GM21528 (cell line): ENCODE results near the gene USP43.
"Not testable (repeated sequence)": the region's sequence is repeated elsewhere in the genome, so short reads cannot be mapped to it uniquely, and the experiment has no call there.

Source experiments
- ATAC-seq: cut with Tn5 transposase; IDR thresholded peaks from one replicate; pipeline ENCODE4 v1.9.1; 2021; ENCODE audit warnings: mild to moderate bottlenecking, moderate library complexity; ENCODE audit not compliant: unreplicated experiment, low FRiP score

Gene USP43, protein sequence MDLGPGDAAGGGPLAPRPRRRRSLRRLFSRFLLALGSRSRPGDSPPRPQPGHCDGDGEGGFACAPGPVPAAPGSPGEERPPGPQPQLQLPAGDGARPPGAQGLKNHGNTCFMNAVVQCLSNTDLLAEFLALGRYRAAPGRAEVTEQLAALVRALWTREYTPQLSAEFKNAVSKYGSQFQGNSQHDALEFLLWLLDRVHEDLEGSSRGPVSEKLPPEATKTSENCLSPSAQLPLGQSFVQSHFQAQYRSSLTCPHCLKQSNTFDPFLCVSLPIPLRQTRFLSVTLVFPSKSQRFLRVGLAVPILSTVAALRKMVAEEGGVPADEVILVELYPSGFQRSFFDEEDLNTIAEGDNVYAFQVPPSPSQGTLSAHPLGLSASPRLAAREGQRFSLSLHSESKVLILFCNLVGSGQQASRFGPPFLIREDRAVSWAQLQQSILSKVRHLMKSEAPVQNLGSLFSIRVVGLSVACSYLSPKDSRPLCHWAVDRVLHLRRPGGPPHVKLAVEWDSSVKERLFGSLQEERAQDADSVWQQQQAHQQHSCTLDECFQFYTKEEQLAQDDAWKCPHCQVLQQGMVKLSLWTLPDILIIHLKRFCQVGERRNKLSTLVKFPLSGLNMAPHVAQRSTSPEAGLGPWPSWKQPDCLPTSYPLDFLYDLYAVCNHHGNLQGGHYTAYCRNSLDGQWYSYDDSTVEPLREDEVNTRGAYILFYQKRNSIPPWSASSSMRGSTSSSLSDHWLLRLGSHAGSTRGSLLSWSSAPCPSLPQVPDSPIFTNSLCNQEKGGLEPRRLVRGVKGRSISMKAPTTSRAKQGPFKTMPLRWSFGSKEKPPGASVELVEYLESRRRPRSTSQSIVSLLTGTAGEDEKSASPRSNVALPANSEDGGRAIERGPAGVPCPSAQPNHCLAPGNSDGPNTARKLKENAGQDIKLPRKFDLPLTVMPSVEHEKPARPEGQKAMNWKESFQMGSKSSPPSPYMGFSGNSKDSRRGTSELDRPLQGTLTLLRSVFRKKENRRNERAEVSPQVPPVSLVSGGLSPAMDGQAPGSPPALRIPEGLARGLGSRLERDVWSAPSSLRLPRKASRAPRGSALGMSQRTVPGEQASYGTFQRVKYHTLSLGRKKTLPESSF

DNA sequence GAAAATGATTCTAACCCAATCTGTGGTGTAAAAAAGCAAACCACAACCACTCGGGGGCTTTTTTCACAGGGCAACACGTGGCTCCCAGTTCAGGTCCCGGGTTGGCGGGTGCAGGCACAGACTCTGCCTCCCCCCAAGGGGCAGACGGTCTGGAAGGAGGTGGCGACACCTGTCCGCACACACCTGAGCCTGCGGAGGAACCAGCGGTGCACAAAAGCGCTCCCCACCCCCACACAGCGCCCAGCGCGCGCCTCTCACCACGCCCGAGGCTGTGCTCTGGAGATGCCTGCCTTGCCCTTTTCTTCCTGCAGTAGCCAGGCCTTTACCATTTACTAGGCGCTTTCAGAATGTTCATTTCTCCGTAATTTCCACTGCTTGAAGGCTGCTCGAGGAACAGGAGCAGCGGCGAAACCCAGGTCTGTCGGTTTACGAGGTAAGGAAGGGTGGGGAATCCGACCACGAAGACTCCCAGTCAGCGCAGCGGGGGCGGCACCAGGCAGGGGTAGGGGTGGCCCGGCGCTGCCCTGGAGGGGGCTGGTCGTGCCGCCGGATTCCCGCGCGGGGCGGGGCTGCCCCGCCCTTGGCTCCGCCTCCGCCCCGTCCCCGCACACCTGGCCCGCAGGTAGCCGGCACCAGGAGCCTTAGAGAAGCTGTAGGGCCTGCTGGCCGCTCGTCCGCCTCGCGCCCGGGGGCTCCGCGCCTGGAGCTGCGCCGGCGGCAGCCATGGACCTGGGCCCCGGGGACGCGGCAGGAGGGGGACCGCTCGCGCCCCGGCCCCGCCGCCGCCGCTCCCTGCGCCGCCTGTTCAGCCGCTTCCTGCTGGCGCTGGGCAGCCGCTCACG lies at the start of gene USP43:
TSS of gene USP43 (plus strand) at position 608 of the 842 bp plus-strand sequence. CDS start at position 724, 116 bp downstream.
- no peak for ATAC-seq

DNA sequence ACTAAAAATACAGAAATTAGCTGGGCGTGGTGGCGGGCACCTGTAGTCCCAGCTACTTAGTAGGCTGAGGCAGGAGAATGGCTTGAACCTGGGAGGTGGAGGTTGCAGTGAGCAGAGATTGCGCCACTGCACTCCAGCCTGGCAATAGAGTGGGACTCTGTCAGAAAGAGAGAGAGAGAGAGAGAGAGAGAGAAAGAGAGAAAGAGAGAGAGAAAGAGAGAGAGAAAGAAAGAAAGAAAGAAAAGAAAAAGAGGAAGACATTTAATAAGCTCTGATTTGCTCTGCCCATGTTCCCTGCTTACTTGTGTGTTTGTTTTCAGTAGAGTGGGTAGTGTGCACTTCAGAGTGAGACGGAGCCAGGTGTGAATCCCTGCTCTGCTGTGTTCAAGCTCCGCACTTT lies 47.7 kb upstream of the USP43 start:
- not testable (repeated sequence) for ATAC-seq

DNA sequence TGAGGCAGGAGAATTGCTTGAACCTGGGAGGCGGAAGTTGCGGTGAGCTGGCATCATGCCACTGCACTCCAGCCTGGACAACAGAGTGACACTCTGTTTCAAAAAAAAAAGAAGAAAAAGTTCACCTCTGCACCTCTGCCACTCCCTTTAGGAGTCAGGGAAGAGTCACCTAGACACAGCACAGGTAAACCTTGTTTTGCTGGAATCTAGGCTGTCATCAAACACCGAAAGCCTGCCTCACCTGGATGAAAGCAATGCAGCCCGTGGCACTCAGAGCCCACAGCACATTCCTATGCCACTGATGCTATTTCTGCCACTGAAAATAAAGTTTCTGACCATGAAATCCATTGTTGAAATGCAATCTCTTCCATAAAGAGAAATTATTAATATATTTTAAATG lies 46.7 kb upstream of the USP43 start:
- ATAC-seq, result no peak

DNA sequence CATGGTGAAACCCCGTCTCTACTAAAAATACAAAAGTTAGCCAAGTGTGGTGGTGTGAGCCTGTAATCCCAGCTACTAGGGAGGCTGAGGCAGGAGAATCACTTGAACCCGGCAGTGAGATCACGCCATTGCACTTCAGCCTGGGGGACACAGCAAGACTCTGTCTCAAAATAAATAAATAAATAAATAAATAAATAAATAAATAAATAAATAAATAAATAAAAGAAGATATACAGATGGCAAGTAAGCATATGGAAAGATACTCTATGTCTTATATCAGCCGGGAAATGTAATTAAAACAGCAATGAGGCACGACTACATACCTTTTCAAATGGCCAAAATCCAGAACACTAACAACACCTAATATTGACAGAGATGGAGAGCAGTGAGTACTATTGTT lies 40.7 kb upstream of the USP43 start:
- not testable (repeated sequence) for ATAC-seq

GRCh38 chr17:9606453-9606852 lies 38.9 kb upstream of the USP43 start:
- ATAC-seq, result no peak

GRCh38 chr17:9607058-9607457 lies 38.3 kb upstream of the USP43 start:
- ATAC-seq, result not testable (repeated sequence)

GRCh38 chr17:9611557-9611956 lies 33.8 kb upstream of the USP43 start:
- ATAC-seq, result no peak

- no peak for ATAC-seq
Observed at GRCh38 chr17:9612006-9612405, 33.3 kb upstream of the USP43 start.

GRCh38 chr17:9615486-9615885 lies 29.8 kb upstream of the USP43 start:
- ATAC-seq, result no peak

DNA sequence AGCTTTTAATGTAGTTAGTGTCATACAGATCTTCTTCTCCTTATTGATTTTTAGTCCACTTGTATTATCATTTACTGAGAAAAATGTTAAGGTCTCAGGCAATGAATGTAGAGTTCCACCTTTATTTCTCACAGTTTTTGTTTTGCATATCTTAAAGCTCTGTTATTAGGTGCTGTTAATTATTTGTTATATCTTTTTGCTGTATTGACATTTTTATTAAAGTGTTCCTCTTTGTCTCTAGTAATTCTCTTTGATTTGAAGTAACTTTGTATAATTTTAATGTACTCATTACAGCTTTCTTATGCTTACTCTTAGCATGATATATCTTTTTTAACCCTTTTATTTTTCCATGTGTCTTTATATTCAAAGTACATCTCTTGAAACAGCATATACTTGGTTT lies 22.4 kb upstream of the USP43 start:
- ATAC-seq, result no peak

GRCh38 chr17:9628509-9628908 lies 16.8 kb upstream of the USP43 start:
- no peak for ATAC-seq

DNA sequence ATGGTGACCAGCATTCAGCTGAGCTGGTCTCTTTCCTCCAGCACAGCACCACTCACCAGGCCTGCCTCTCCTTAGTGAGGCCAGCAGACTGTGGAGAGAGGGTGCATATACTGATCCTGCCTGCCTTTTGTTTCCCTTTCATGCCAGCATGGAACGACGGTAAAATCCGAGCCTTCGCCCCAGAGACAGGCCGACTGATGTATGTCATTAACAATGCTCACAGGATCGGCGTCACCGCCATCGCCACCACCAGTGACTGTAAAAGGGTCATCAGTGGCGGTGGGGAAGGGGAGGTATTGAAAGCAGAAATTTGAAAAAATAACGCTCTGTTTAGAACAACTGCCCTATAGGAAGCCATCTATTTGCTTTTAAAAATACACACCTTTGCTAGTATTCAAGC lies 12.6 kb upstream of the USP43 start:
- ATAC-seq, result no peak

DNA sequence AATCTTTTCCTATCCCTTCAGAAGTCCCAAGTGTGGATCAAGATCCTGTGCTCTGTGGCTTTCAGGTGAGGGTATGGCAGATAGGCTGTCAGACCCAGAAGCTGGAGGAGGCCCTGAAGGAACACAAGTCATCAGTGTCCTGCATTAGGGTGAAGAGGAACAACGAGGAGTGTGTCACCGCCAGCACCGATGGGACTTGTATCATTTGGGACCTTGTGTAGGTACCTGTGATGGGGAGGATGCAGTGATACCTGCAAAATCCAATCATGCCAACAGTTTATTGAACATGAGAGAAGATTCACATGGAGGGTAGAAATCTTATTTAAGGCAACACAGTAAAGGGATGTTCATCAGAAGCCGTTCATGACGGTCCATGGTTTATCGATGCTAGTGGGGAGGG lies 10.0 kb upstream of the USP43 start:
- no peak for ATAC-seq

GRCh38 chr17:9636501-9636900 lies 8.8 kb upstream of the USP43 start:
- ATAC-seq, result no peak

GRCh38 chr17:9640388-9640787 lies 4.9 kb upstream of the USP43 start:
- ATAC-seq, result not testable (repeated sequence)

DNA sequence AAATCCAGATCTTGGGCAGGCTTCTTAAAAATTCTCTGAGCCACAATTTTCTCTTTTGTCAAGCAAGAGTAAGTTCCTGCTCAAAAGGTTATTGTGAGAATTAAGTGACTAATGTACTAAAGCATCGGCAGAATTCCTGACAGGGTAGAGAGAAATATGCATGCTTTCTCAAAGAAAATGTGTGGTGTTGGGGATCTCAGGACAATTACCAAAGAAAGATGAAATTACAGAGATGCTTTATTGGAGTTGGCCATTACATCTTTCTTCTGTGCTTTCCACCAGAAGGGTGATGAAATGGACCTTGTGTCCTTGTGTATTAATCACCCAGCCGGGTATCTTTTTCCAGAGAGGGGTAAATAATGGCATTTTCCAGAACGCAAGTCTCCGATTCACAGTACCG lies 1.7 kb upstream of the USP43 start:
- ATAC-seq, result no peak

DNA sequence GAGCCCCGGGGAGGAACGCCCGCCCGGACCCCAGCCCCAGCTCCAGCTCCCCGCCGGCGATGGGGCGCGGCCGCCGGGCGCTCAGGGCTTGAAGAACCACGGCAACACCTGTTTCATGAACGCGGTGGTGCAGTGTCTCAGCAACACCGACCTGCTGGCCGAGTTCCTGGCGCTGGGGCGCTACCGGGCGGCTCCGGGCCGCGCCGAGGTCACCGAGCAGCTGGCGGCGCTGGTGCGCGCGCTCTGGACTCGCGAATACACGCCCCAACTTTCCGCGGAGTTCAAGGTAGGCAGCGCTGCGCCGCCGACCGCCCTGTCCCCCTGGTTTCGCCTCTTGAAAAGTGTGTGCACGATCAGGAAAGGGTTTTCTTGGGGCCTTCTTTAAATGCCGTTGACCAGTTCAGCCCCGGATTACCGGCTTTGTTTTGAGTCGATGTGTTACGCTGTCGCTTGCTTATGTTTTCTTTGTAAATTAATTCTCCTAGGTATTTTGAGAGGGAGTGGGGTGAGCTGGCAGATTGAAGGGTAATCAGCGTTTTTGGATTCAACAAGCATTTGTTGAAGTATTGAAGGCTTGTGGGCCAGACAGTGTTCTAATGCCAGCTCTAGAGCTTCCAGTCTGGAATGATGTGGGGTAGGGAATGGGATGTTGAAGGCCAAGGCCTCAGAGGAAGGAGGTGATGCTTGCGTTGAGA lies 681 bp downstream of the USP43 start:
- ATAC-seq, result no peak

DNA sequence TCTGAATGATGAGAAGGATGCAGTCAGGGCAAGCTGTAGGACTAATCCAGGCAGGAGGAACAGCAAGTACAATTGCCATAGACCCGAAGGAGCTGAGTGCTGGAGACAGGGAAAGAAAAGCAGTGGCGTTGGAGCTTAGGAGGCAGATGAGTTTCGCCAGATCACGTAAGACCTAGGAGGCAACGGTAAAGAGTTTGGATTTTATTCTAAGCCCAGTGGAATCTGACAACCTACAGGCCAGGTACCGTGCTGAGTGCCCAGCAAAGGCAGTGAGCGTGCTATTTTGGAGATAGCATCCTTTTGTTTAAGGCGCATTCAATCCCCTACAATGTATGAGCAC lies 1.2 kb downstream of the USP43 start:
- no peak for ATAC-seq

DNA sequence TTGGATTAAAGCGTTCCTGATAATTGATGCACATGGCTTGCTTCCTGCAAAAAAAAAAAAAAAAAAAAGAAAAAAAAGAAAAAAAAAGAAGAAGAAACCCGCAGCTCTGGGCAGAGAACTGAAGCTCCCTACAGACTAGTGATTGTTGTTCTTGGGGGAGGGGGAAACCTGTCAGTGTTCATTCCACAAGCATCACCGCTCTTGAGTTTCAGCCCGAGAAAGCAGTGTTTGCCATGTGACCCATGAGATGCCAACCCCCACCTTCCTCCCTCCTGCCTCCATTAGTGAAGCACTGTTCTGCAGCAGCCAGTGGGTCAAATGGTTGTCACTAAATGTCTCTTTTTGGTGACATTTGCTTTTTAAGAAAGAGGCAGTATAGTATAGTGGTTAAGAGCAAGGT lies 1.7 kb downstream of the USP43 start:
- no peak for ATAC-seq
